HG03565 (cell line): ENCODE measurements around the gene PDCD1LG2.
"Not testable (repeated sequence)": the region's sequence is repeated elsewhere in the genome, so short reads cannot be mapped to it uniquely, and the experiment has no call there.

Experiments
- ATAC-seq: cut with Tn5 transposase; IDR thresholded peaks from one replicate; pipeline ENCODE4 v1.9.1; 2021; ENCODE audit warnings: mild to moderate bottlenecking, moderate library complexity; ENCODE audit not compliant: unreplicated experiment

The PDCD1LG2 gene

GRCh38 chr9:5493679-5494511, 16.4 kb upstream of the PDCD1LG2 start:
- peak; percentile 83 for ATAC-seq

- ATAC-seq = not testable (repeated sequence)
Observed at GRCh38 chr9:5494765-5495164, 15.6 kb upstream of the PDCD1LG2 start.

- no peak for ATAC-seq
Observed at GRCh38 chr9:5499157-5499556, 11.2 kb upstream of the PDCD1LG2 start.

GRCh38 chr9:5499889-5500398, 10.4 kb upstream of the PDCD1LG2 start:
- no peak for ATAC-seq

GRCh38 chr9:5500441-5501235, 9.7 kb upstream of the PDCD1LG2 start:
- no peak for ATAC-seq

GRCh38 chr9:5502553-5502952, 7.8 kb upstream of the PDCD1LG2 start:
- no peak for ATAC-seq

GRCh38 chr9:5509573-5509972, 758 bp upstream of the PDCD1LG2 start:
- ATAC-seq = no peak

- ATAC-seq = no peak
Observed at GRCh38 chr9:5510989-5511388, 658 bp downstream of the PDCD1LG2 start.

- ATAC-seq = no peak
Observed at GRCh38 chr9:5511476-5511875, 1.1 kb downstream of the PDCD1LG2 start.

- ATAC-seq = no peak
Observed at GRCh38 chr9:5511935-5512580, 1.7 kb downstream of the PDCD1LG2 start.

GRCh38 chr9:5512658-5513452, 2.5 kb downstream of the PDCD1LG2 start:
- ATAC-seq = no peak

GRCh38 chr9:5513966-5514616, 3.8 kb downstream of the PDCD1LG2 start:
- no peak for ATAC-seq

GRCh38 chr9:5514617-5515260, 4.4 kb downstream of the PDCD1LG2 start:
- no peak for ATAC-seq

- ATAC-seq = no peak
Observed at GRCh38 chr9:5515261-5515650, 4.9 kb downstream of the PDCD1LG2 start.

GRCh38 chr9:5516453-5517220, 6.3 kb downstream of the PDCD1LG2 start:
- ATAC-seq = no peak

- ATAC-seq = peak; percentile 76
Observed at GRCh38 chr9:5518171-5518936, 8.0 kb downstream of the PDCD1LG2 start.

- peak; percentile 8 for ATAC-seq
Observed at GRCh38 chr9:5518937-5519319, 8.6 kb downstream of the PDCD1LG2 start.

- no peak for ATAC-seq
Observed at GRCh38 chr9:5524090-5524489, 13.8 kb downstream of the PDCD1LG2 start.
